ENCODE measurements around the gene DNASE2.

- TF ChIP-seq CTCF (conservative IDR thresholded peaks at IDR 0.05 in 1 of 2, IDR thresholded peaks at IDR 0.05 in 1 of 2; ENCODE audit: low read depth in 1 of 2, low read length in 2 of 2): no peak
- no peak for TF ChIP-seq EZH2 (IDR thresholded peaks at IDR 0.05; ENCODE audit: low read length, missing control alignments)
Observed at GRCh38 chr19:12899891-12900518, 18.8 kb upstream of the DNASE2 start.
